RCC 7860 (cell line): ENCODE data around the gene METTL9.
"Not testable (repeated sequence)": the region's sequence is repeated elsewhere in the genome, so short reads cannot be mapped to it uniquely, and the experiment has no call there.

Experiments used
- DNase-seq: peaks from one replicate; pipeline ENCODE4 v3.0.0-alpha.2; 2015; ENCODE audit warnings: low spot score
- FAIRE-seq: peaks from 2 replicates; lab custom pipeline; 2012; peaks lifted over from hg19 to GRCh38; lab: Jason Lieb, UNC

Gene METTL9

DNA sequence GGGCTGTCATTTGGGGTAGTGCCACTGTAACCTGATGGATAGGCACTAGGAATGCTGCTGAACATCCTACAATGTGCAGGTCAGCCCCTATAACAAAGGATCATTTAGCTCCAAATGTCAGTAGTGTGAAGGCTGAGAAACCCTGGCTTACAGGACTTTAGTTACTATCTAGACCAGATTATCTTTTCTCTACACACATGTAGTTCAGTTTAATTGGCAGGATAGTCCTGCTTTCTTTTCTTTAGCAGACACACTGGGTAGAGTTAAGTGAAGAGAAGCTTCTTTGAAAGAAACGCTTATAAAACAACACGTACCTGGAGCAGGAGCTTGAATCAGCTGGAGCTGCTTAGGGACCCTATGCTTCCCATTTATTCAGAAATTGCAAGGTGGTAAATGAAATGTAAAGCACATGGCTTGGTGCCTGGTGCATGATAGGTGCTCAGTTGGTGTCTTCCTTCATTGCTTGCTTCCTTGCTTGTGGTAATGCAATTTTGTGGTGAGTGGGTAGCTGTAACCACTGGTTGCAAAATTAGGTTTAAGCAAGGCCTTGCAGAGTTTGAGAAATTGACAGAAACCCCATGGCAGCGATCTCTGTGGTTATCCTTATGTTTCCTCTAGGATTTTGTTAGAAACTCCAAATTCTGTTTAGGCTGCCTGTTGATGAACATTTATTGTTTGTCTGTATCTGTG, 9.4 kb downstream of the METTL9 start:
- DNase-seq (no peak), FAIRE-seq (no peak)

DNA sequence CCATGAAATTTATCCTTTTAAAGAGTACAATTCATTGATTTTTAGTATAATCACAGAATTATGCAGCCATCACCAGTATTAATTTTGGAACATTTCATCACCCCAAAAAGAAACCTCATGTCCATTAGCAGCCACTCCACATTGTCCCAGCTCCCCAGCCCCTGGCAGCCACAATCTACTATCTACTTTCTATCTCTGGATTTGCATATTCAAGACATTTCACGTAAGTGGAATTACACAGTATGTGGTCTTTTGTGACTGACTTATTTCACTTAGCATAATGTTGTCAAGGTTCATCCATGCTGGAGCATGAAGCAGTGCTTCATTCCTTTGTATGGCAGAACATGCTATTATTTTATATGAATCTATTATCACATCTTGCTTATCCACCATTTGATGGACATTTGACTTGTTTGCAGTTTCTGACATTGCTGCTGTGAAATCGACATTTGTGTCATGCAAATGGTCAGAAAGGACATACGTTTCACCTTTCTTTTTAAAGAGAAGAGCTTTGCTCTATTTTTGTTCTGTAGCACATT, 10.7 kb downstream of the METTL9 start:
- DNase-seq (no peak), FAIRE-seq (no peak)

DNA sequence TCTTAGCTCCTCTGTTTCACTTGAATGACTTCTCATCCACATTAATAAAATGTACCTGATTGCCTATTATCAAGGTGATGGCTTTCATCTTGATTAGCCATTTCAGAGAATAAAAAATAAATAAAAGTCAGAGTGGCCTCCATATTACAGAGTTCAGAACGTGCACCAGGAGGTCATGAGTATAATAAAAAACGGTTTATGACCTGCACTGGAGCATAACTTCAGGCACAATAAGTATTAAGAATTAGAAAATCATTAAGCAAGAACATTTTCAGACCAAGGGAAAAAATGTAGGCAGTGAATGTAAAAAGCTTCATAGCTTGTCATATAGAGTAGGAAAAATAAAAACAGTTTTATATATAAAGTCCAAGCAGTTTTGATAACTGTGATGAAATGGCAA, 11.4 kb downstream of the METTL9 start:
- FAIRE-seq = peak; percentile 55

DNA sequence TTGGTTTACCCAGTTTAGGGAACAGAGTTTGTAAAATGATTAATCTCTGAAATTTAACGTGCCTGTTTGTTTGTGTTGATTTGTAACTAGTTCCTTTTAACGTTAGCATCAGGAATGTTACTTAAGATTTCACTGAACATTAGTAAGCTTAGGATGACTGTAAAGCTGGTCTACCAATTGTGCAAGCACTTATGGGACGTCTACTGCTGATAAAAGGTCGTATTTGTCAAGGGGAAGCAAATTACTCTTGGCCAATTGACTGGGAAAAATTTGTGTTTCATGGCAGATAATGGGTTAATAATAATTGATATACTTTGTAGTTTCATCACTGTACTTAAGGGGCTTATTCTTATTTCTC, 11.8 kb downstream of the METTL9 start:
- no peak for DNase-seq
- no peak for FAIRE-seq

More for the DNA sequence above, 11.4 kb downstream of the METTL9 start:
- DNase-seq = no peak

DNA sequence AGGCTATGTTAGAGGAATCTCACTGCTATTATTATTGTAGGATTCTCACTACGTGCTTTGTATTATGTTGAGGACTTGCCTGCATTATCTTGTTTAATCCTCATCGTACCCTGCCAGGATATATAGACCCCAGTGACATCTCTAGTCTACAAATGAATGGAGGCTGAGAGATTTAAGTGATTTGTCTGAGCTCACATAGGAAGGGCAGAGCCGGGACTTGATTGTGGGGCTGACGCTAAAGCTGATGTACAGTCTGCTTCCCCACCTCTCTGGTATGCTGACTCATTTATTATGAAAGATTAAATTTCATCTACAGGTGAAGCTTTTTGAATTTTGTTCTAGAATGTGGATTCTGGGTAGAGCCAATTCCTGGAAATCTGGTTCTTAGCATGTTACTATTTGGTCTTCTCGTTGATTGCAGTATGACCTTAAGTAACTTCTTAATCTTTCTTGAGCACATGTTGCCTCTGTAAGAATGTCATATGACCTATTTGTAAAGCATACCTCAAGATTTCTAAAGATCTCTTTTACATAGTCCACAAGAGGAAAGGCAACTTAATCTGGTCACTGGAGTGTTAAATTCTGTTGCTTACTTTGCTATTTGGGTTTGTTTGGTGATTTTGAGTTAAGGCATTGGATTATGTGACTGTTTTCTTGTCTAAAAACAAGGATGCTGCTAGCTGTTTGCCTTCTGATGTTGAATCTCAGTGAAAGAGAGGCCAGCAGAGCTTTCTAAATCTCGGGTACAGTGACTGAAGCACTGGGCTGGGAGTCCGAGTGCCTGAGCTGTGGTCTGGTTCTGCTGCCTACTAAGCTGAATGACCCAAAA, 12.4 kb downstream of the METTL9 start:
- DNase-seq = no peak
- FAIRE-seq = no peak

DNA sequence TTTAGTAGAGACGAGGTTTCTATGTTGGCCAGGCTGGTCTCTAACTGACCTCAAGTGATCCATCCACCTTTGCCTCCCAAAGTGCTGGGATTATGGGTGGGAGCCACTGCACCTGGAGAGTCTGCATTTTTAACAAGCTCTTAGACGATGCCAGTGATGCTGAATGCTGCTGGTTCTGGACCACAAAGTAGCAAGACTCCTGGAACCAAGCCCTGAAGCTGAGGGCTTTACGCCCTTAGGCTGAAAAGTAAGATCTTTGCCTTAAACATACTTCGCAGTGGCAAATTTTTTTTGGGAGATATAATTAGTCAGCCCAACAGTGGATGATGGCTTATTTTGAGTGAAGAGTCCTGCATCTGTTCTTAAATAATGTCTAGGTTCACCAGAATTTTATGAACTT, 14.0 kb downstream of the METTL9 start:
- no peak for DNase-seq
- no peak for FAIRE-seq

DNA sequence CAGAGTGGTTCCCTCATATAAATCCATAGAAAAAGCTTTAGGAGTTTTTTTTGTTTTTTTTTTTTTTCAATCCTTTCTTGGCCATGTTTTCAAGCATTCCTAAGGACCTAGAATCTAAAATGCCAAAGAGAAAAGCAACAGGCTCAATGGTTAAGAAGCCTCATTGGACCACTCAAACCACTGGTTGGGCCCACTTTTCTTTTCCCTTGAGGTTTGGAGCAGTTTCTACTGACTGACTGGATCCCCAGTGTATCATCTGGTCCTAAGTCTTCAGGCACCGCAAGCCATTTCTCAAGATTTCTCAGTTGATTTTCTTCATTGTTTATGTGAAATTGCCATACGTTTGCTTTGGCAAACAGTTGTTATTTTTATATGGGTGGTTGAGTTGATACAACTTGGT, 14.4 kb downstream of the METTL9 start:
- DNase-seq = no peak
- FAIRE-seq = no peak

DNA sequence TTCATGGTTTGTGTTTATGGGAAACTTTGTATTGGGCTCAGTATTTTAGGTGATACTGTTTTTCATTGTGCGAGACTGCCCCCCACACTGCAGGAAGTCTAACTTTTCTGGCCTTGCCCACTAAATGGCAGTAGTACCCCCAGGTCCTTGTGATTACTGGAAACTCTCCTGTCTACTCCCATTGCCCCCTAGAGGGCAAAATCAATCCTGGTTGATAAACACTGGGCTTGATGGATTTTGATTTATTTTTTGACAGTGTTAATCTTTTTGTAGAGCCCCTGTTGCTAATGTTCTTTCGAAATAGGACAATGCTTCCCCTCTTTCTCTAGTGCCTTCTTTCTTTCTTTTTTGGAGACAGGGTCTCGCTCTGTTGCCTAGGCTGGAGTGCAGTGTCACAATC, 15.5 kb downstream of the METTL9 start:
- no peak for FAIRE-seq

DNA sequence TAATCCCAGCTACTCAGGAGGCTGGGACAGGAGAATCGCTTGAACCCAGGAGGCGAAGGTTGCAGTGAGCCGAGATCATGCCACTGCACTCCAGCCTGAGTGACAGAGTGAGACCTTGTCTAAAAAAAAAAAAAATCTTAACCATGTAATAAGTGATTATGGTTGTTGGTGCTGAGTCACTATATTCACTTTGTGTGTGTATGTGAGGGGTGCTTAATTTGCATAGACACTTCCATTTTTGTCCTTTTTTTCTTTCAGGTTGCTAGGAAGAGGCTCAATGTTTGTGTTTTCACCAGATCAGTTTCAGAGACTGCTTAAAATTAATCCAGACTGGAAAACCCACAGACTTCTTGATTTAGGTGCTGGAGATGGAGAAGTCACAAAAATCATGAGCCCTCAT, 18.2 kb downstream of the METTL9 start:
- DNase-seq (no peak), FAIRE-seq (no peak)

More for the DNA sequence above, 15.5 kb downstream of the METTL9 start:
- DNase-seq = no peak

DNA sequence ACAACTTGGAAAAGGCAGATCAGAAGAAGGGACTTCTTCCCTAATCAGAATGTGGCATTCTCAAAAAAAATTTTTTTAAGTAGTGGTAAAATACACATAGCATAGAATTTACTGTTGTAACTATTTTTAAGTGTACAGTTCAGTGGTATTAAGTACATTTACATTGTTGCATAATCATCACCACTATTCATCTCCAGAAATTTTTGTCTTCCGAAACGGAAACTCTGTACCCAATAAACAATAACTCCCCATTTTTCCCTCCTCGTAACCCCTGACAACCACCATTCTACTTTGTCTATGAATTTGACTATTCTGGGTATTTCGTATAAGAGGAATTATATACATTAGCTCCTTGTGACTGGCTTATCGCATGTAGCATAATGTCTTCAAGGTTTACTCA, 18.9 kb downstream of the METTL9 start:
- no peak for FAIRE-seq

DNA sequence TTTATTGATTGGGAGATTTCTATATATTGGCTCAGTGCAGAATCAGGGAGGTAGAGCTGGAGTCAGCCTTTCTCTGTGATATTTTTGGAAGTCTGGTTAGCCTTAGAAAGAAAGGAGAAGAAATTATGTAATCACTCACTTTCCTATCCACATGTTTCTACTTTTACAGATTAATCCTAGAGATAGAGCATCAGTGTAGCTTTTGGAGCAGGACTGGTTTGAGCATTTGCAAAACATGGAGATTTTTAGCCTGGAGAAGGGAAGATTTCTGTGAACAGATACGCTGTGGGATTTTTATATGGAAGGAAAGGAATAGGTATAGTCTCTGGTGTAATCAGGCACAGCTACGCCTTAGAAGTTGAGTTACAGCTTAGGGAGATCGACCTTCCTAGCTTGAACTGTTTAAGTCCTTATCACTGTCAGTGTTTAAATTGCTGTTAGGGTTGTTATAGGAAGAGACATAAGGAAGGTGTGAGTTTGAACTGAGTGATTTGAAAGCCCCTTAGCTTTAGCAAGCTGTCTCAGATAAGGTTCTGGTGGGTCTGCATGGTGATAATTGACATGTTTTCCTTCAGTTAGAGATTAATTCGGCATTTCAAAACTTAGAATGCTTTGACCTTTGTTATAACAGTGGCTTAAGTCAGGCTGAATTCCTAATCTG, 20.5 kb downstream of the METTL9 start:
- no peak for DNase-seq
- no peak for FAIRE-seq

More for the DNA sequence above, 18.9 kb downstream of the METTL9 start:
- DNase-seq = no peak

DNA sequence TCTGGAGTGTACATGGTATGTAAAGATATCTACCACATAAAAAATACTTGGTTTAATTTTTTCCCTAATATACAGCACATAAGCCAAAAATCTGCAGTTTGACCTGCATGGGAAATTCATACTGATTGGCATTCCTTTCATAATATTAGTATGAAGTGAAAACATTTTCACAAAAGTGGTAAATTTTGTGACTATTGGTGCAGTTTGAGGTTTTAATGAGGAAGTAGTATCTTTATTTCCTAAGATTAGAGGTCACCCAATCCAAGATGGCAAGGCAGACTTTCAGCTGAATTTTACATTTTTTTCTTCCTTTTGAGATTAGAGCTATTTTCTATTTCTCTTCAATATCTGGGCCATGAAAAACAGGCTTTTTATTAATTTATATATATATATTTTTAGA, 21.2 kb downstream of the METTL9 start:
- FAIRE-seq = no peak
- DNase-seq = no peak

DNA sequence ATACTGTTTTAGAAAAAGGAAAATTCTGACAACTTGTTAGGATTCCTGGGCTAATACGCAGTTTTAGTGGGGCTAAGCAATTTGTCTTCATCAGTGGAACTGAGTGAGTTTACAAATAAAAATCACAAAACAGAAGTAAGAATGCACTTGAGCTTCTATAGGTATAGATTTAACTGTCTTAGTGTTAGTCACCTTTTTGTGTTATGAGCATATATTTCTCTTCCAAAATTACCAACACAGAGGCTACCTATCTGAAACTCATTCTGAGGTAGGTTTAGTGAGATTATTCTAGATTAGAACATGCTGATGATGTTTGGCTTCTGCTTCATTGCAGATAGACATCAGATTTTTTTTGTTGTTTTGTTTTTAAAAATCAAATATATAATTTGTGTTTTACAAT, 23.2 kb downstream of the METTL9 start:
- no peak for DNase-seq
- no peak for FAIRE-seq

DNA sequence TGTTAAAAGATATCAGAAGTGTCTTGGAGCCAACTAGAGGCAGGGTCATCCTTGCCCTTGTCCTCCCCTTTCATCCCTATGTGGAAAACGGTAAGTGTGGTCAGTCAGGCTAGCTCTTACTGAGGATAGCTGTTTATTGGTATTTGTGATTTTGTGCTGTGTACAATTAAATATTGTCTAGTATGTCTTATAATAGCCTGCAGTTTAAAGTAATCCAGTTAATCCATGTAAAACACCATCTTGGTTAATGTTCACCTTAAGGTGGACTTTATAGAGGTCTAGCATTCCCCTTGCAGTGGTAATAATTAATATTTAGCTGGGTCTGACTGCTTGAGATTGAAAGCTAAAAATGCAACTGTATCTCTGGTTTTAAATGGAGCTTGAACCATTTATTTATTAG, 25.6 kb downstream of the METTL9 start:
- FAIRE-seq = peak; percentile 90
- DNase-seq = no peak

DNA sequence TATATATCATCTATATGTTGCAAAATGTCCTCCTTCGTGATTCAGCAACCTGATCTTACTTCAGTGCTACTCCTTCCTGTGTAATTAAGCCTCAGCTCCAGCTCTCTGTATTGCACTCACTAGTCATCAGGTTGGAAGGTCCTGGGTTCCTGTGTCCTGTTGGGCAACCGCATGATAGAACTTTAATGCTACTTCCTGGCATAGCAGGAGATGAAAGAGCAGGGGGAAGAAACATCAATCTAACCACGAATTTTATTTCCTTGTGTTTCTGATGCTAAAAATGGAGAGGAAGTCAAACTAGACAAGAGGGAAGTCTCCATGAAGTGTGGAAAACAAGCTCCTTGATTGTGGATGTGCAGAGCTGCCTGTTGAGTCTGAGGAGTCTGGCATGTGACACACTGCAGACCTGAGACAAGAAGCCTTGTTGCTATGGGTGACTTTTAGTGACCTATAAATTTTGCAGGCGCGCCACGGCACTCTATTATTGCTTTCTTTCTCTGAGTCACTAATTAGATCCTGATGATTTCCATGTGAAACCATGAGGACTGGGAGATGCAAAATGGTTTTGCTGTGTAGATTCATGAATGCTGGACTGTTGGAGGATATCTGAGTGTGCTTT, 27.4 kb downstream of the METTL9 start:
- DNase-seq (peak; percentile 83), FAIRE-seq (peak; percentile 88)

DNA sequence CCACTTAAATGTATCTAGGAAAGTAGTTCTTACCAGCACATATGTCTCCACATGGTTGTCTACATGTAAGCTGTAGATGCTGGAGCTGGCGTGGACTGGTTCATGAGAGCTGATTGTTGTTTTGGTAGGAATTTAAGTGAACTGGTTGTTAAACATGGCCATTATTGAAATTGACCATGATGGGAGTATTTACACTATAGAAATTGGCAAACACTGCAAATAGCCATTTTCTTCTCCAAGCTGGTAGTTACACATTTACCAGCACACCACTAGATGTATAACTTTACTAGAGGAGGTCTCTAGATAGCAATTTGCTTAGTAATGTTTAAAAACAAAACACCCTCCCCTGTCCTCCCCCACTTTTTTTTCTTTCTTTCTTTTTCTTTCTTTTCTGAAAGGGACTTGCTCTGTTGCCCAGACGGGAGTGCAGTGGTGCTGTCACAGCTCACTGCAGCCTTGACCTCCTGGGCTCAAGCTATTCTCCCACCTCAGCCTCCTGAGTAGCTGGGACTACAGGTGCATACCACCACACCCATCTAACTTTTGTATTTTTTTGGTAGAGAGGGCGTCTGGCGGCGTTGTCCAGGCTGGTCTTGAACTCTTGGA, 28.8 kb downstream of the METTL9 start:
- peak; percentile 71 for FAIRE-seq
- peak; percentile 33 for DNase-seq

DNA sequence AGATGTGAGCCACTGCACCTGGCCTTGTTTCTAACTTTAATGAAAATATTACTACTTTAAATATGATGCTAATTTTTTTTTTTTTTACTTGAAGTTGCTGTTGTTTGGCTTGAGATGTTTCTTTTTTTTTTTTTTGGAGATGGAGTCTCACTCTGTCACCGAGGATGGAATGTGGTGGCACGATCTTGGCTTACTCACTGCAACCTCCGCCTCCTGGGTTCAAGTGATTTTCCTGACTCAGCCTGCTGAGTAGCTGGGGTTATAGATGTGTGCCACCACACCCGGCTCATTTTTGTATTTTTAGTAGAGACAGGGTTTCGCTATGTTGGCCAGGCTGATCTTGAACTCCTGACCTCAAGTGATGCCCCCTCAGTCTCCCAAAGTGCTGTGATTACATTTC, 29.4 kb downstream of the METTL9 start:
- FAIRE-seq (no peak), DNase-seq (peak; percentile 15)

DNA sequence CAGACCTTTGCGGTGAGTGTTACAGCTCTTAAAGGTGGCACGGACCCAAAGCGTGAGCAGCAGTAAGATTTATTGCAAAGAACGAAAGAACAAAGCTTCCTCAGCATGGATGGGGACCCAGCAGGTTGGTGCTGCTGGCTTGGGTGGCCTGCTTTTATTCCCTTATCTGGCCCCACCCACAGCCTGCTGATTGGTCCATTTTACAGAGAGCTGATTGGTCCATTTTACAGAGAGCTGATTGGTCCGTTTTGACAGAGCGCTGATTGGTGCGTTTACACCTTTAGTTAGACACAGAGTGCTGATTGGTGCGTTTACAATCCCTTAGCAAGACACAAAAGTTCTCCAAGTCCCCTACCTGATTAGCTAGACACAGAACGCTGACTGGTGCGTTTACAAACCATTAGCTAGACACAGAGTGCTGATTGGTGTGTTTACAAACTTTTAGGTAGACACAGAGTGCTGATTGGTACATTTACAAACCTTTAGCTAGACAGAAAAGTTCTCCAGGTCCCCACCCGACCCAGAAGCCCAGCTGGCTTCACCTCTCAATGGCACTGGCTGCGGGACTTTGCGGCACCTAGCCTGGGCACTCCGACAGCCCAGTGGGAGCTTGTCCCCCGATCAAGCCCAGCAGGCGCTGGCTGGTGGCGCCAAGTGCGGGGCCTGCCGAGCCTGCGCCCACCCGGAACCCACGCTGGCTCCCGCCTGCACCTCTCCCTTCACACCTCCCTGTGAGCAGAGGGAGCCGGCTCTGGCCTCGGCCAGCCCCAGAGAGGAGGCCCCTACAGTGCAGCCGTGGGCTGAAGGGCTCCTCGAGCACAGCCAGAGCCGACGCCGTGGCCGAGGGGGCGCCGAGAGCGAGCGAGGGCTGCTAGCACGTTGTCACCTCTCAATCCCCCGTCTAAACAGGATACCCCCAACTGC, 30.5 kb downstream of the METTL9 start:
- not testable (repeated sequence) for FAIRE-seq, DNase-seq

DNA sequence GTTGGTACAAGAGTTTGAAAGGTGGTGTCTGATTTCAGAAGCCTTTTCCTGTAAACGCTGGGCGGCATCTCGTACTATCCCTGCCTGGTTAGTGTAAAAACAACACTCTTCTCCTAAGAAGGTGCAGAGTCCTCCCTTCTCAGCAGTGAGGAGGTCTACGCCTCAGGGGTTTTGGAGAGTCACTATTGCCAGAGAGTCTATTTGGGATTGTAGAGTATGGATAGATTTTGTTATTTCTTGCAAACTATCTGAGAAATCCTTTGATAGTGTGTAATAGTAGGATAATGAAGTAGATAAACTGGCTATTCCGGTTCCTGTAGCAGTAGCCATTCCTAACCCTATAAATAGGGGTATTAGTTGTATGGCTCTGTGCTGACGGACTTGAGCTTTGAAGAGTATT, 31.5 kb downstream of the METTL9 start:
- not testable (repeated sequence) for FAIRE-seq, DNase-seq

DNA sequence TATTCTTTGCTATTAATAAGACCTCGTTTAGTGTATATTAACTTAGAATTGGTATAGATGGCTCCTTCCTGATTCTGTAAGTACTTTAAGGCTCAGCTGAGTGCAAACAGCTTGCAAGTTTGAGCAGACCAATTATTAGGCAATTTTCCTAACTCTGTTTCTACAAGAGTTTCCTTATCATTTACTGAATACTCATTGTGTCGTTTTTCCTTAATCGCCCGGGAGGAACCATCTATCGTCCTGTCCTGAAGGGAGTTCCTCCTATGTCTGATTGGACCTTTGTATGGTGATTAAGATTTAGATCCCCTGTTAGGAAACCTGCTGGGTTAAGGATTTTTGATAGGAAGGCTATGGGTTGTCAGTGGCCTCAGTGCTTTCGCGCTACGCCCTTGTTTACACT, 32.0 kb downstream of the METTL9 start:
- DNase-seq, FAIRE-seq: not testable (repeated sequence)
